Measurements from ENCODE around the gene WDR45B. TPM values are rescaled to one million over a fixed set of nuclear protein-coding genes. Genes with fewer than 3 reads are reported as not detected.

The WDR45B gene
- total and polyA plus RNA-seq, 2 donors (not counting 3 experiments of a cell fraction or from before 2014, with no cell fraction given) = 62.0 to 76.7 TPM

- BruUV-seq (replicated peaks) = no TSS peak
- H3K79me2 ChIP-seq (ENCODE audit: control insufficient read depth, insufficient read depth, low read length) = peaks cover 68% of the 10 kb centered on the region
- H3K9me1 ChIP-seq (replicated peaks; ENCODE audit: control insufficient read depth, extremely low read depth, insufficient read depth, low read length) = no peaks in the 10 kb centered on the region
- ChIA-PET POLR2A (no interaction called here), CTCF (no interaction called here)
- H3K9ac ChIP-seq (replicated peaks; ENCODE audit: extremely low read depth, insufficient read depth, low read length) = no peak overlapping the region
- H3K4me3 ChIP-seq (replicated peaks in 1 of 3; ENCODE audit: insufficient read depth in 1 of 3, low read depth in 1 of 3, low read length in 3 of 3) = no peak overlapping the region
- DNase-seq (ENCODE audit: low read depth, low spot score) (no peak), FAIRE-seq (peak; percentile 4)
- H2AFZ ChIP-seq (ENCODE audit: low read depth, low read length) = no peak overlapping the region
- TF ChIP-seq FOS (IDR thresholded peaks at IDR 0.05; ENCODE audit: borderline replicate concordance, insufficient read depth, low read length) (no peak), JUN (IDR thresholded peaks at IDR 0.05; ENCODE audit: borderline replicate concordance, insufficient read depth, insufficient read length, low read depth) (no peak)
- intact Hi-C loops (cut with micrococcal nuclease) (no loop called here), dilution Hi-C loops (cut with MboI; ENCODE audit: extremely low pct_ligation_motif_present, low sequenced_read_pairs) (no loop called here)
- H4K20me1 ChIP-seq (replicated peaks; ENCODE audit: control insufficient read depth, extremely low read depth, insufficient read depth, low read length) = peaks cover 3% of the 10 kb centered on the region
- H3K27ac ChIP-seq (ENCODE audit: insufficient read depth, low read depth, low read length) = no peak overlapping the region
- H3K9me3 ChIP-seq (replicated peaks; ENCODE audit: control insufficient read depth, insufficient read depth, low read length) = no peaks in the 10 kb centered on the region
- H3K4me2 ChIP-seq (ENCODE audit: insufficient read depth, low read length) = no peak overlapping the region
- H3K36me3 ChIP-seq (ENCODE audit: control insufficient read depth in 2 of 2, extremely low read depth in 1 of 2, insufficient read depth in 2 of 2, low read length in 2 of 2) = peaks cover 8 to 22% of the 10 kb centered on the region in 2 experiments
- no peaks in the 10 kb centered on the region for H3K27me3 ChIP-seq (ENCODE audit: control insufficient read depth in 2 of 2, insufficient read depth in 2 of 2, low read length in 2 of 2)
- no peaks in the 10 kb centered on the region for H3K4me1 ChIP-seq (ENCODE audit: control insufficient read depth, extremely low read depth, insufficient read depth, low read length)
These were observed 10.0 kb downstream of the WDR45B start for GRCh38 chr17:82638183-82638773.

- DNase-seq (ENCODE audit: low read depth, low spot score) (peak; percentile 22), FAIRE-seq (no peak)
- no TSS peak for BruUV-seq (replicated peaks)
- ChIA-PET POLR2A (no interaction called here), CTCF (interaction anchor here (1.0 kb wide), 1 partner anchor 13 kb away, joined by 3 read pairs; no protein-coding TSS in a partner anchor)
- TF ChIP-seq MAX (IDR thresholded peaks at IDR 0.05; ENCODE audit: insufficient read depth, insufficient read length) = no peak
- TF ChIP-seq POLR2AphosphoS5 (IDR thresholded peaks at IDR 0.05; ENCODE audit: insufficient read depth, low read depth, low read length) = no peak
- no peak for TF ChIP-seq CTCF (IDR thresholded peaks at IDR 0.05; ENCODE audit: extremely low read depth in 1 of 2, insufficient read depth in 1 of 2, low read depth in 1 of 2, low read length in 2 of 2)
- no peak for TF ChIP-seq GATA2 (IDR thresholded peaks at IDR 0.05; ENCODE audit: insufficient read depth, insufficient read length, low read depth, low read length)
- no peak for TF ChIP-seq FOS (IDR thresholded peaks at IDR 0.05; ENCODE audit: borderline replicate concordance, insufficient read depth, low read length)
- TF ChIP-seq MYC (IDR thresholded peaks at IDR 0.05; ENCODE audit: low read depth, low read length) = no peak
- no peak for TF ChIP-seq JUN (IDR thresholded peaks at IDR 0.05; ENCODE audit: borderline replicate concordance, insufficient read depth, insufficient read length, low read depth)
- TF ChIP-seq POLR2A (IDR thresholded peaks at IDR 0.05; ENCODE audit: low read depth, low read length) = no peak
- TF ChIP-seq EZH2 (IDR thresholded peaks at IDR 0.05; ENCODE audit: borderline replicate concordance, low read depth, low read length, severe bottlenecking) = no peak
- H3K27ac ChIP-seq (ENCODE audit: insufficient read depth, low read depth, low read length) = no peak overlapping the region
- H3K79me2 ChIP-seq (ENCODE audit: control insufficient read depth, insufficient read depth, low read length) = peaks cover 69% of the 10 kb centered on the region
- no peaks in the 10 kb centered on the region for H3K9me3 ChIP-seq (replicated peaks; ENCODE audit: control insufficient read depth, insufficient read depth, low read length)
- no peak overlapping the region for H3K4me3 ChIP-seq (replicated peaks in 1 of 3; ENCODE audit: insufficient read depth in 1 of 3, low read depth in 1 of 3, low read length in 3 of 3)
- no peaks in the 10 kb centered on the region for H3K9me1 ChIP-seq (replicated peaks; ENCODE audit: control insufficient read depth, extremely low read depth, insufficient read depth, low read length)
- peaks cover 3% of the 10 kb centered on the region for H4K20me1 ChIP-seq (replicated peaks; ENCODE audit: control insufficient read depth, extremely low read depth, insufficient read depth, low read length)
- intact Hi-C loops (cut with micrococcal nuclease) (no loop called here), dilution Hi-C loops (cut with MboI; ENCODE audit: extremely low pct_ligation_motif_present, low sequenced_read_pairs) (no loop called here)
- H3K4me1 ChIP-seq (ENCODE audit: control insufficient read depth, extremely low read depth, insufficient read depth, low read length) = no peaks in the 10 kb centered on the region
- H2AFZ ChIP-seq (ENCODE audit: low read depth, low read length) = no peak overlapping the region
- peaks cover under 1 to 17% of the 10 kb centered on the region in 2 experiments for H3K36me3 ChIP-seq (ENCODE audit: control insufficient read depth in 2 of 2, extremely low read depth in 1 of 2, insufficient read depth in 2 of 2, low read length in 2 of 2)
- no peaks in the 10 kb centered on the region for H3K27me3 ChIP-seq (ENCODE audit: control insufficient read depth in 2 of 2, insufficient read depth in 2 of 2, low read length in 2 of 2)
- H3K9ac ChIP-seq (replicated peaks; ENCODE audit: extremely low read depth, insufficient read depth, low read length) = no peak overlapping the region
- no peak overlapping the region for H3K4me2 ChIP-seq (ENCODE audit: insufficient read depth, low read length)
These were observed 11.3 kb downstream of the WDR45B start for GRCh38 chr17:82636626-82637598.
